ENCODE results near the gene MESP2.
A peak's percentile ranks its signal among the peaks of the same experiment; 100 is the strongest.
"Not testable (repeated sequence)": the region's sequence is repeated elsewhere in the genome, so short reads cannot be mapped to it uniquely, and the experiment has no call there.

Gene MESP2

DNA sequence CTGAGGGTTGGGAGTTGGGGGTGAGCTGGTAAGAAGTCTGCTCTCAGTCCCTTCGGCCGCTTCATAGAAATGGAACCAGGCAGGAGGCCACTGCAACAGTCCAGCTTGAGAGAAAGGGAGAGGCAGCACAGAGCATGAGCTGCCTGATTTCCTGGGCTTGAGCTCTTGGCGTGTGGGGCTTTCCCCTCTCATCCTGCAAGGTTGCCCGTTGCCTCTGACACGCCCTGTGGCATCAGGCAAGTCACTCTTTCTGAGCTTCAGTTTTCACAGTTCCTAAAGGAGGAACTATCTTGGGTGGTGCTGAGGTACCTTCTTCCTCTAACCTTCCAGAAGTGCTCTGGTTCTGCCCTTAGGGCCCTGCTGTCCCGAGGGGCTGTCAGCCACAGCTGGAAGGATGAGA lies 4.9 kb downstream of the MESP2 start:
- DNase-seq (ENCODE audit: low spot score), result no peak

DNA sequence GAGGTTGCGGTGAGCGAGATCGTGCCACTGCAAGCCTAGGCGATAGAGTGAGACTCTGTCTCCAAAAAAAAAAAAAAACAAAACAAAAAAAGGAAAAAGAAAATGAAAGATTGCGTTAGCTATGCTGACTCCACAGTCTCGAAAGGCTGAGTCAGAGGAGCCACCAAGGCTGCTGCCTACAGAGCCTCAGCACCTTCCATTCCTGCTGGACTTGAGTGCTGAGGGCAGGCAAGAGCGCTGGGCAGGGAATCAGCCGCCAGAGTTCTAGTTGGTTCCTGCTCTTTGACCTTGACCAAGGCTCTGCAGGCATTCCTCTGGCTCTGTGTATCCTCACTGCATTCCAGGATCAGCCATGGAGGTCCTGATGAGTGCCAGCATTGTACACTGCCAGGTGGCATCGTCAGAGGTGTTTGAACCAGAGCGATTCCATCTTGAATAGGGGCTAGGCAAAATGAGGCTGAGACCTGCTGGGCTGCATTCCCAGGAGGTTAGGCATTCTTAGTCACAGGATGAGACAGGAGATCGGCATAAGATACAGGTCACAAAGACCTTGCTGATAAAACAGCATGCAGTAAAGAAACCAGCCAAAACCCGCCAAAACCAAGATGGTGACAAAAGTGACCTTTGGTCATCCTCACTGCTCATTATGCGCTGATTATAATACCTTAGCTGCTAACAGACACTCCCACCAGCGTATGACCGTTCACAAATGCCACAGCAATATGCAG lies 5.9 kb downstream of the MESP2 start:
- peak; percentile 60 for DNase-seq (ENCODE audit: low spot score)

DNA sequence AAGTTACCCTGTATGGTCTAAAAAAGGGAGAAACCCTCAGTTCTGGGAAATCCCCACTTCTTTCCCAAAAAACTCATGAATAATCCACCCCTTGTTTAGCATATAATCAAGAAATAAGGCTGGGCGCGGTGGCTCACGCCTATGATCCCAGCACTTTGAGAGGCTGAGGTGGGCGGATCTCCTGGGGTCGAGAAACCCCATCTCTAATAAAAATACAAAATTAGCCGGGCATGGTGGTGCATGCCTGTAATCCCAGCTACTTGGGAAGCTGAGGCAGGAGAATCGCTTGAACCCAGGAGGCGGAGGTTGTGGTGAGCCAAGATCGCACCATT lies 6.5 kb downstream of the MESP2 start:
- not testable (repeated sequence) for DNase-seq (ENCODE audit: low spot score)

DNA sequence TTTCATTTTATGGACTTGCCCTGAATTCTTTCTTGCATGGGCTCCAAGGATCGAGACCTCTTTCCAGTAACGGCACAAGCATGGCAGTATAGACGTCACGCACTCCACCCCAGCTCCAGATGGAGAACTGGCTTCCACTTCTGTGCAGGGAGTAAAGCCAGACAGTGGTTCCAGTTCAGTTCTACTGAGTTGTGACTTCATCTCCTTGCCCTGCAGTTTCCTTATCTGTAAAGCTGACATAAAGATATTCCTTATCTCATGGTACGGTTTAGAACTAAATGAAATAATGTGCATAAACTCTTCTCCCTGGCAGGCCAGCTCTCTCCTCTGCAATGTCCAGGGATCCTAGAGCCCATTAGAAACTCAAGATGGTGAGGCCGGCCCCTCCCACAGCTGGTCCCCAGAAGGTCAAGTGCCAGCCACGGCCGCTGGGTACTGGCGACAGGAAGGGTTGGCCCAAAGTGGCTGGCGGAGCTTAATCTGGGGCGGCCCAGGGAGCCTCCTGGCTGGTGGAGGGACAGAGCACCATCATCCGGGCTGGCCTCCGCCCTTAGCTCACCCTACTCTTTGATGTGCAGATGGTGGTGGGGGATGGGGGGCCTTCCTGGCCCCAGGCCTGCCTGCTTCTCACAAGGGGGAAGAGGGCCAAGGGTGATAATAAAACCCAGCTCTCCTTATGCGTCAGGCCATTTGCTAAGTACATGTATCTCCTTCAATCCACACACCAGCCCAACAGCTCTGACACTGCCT lies 7.2 kb downstream of the MESP2 start:
- no peak for DNase-seq (ENCODE audit: low spot score)

DNA sequence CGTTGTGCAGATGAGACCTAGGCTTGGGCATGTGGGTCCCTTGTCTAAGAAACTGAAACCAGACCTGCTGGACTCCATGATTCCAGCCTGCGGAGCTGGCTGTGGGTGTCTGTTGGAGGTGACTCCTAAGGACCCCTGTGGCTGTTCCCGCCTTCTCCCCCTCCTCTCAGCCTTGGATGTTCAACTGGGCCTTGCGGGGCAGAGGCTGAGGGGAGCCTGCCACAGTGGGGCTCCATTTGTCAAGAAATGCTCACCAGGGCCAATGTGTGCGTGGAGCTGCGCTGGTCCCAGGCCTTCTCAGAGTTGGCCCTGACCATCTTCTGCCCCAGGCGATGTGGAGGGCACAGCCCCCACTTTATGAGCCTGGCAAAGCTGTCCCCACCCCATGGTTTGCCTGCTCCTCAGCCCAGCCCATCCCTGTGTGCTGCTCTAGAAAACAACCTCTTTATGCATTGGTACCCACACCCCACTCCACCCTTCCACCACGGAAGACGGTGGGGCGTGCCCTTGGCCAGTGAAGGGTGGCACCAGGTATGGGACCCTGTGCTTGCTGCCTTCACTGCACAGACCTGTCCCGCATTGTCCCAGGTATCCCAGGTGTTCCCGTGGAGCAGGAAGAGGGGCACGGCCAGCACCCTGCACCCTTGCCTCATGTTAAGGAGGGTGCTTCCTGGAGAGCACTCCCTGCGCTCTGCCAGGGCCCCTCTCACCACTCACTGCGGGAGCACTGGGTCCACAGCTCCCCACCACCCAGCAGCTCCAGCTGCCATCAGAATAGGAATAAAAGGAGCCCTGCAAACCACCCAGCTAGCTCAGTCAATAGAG lies 7.9 kb downstream of the MESP2 start:
- DNase-seq (ENCODE audit: low spot score), result no peak

DNA sequence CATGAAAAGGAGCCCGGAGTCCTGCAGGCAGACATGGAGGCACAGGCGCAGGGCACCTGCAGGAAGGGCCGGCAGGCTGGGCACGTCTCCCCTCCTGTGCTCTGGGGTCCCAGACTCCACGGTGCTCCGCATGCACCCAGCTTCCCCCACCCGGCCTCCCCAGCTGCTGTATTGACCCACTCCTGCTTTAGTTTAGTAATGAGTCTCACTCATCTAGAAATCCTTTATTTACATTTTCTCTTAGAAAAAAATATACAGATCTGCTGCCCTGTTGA lies 8.5 kb downstream of the MESP2 start:
- no peak for DNase-seq (ENCODE audit: low spot score)

DNA sequence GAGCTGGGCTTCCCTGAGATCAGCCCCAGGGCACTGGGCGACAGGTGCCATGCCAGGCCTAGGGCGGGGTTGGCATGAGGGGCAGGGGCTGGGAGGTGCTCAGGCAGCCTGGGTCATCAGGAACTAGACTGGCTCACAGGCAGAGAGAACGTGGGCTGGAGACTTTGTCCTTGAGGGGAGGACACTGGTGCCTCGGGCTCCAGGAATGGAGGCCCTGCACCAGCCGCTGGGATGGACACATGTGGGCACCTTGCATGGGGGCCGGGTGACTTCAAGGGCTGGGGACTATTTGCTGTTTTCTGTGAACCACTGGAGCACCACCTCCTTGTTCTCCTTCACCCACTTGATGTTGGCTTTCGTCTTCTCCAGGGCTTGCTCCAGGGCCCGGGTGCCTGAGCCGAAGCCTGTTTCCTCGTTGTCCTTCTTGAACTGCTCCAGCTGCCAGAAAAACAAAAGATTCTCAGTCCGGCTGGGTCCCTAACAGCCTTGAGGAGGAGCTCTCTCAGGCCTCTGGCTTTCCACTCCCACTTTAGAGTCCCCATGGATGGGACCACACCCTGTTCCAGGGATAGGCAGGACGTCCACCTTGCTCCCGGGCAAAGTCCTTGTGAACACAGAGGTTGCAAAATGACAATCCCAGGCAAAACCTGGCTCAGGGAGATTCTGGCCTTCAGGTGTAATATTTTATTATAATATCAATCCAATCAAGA lies 9.1 kb downstream of the MESP2 start:
- DNase-seq (ENCODE audit: low spot score), result no peak

- no peak for DNase-seq (ENCODE audit: low spot score)
Observed at GRCh38 chr15:89785774-89786140, 9.6 kb downstream of the MESP2 start.

DNA sequence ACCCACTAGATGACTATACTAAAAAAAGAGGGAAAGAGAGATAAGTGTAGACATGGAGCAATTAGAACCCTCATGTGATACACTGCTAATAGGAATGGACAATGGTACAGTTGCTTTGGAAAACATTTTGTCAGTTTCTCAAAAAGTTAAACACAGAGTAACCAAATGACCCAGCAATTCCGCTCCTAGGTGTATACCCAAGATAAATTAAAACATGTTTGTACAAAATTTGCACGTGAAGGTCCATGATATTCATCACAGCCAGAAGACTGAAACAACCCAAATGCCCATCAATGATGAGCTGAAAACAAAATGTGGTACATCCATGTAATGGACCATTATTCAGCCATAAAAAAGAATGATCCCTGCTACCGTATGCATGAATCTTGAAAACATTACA lies 11.8 kb downstream of the MESP2 start:
- DNase-seq (ENCODE audit: low spot score), result no peak

DNA sequence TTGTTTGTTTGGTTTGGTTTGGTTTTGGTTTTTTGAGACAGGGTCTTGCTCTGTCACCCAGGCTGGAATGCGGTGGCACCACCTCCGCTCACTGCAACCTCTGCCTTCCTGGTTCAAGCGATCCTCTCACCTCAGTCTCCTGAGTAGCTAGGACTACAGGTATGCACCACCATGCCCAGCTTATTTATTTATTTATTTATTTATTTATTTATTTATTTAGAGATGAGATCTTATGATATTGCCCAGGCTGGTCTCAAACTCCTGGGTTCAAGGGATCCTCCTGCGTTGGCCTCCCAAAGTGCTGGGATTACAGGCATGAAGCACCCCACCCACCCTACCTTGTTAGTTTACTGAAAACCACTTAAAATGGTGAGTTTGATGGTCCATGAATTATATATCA lies 12.5 kb downstream of the MESP2 start:
- DNase-seq (ENCODE audit: low spot score), result not testable (repeated sequence)

- DNase-seq (ENCODE audit: low spot score), result no peak
Observed at GRCh38 chr15:89790206-89790605, 14.1 kb downstream of the MESP2 start.

DNA sequence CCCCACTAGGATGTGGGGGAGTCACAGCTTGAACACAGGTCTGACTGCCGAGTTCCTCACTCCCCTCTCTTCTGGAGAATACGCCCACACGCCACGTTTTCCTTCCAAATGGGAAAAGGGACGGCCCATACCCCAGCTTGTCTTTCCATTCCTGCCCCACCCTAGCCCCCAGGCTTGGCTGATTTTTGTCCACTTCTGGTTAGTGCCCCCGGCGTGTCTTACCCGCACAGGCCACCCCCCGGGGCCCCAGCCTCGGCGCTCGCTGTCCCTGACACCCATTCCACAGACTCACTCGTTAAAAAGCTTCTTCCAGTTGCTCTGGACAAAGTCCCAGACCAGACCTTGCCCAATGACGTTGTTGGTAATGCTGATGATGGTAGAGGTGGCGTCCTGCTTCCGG lies 14.5 kb downstream of the MESP2 start:
- DNase-seq (ENCODE audit: low spot score), result no peak

- no peak for DNase-seq (ENCODE audit: low spot score)
Observed at GRCh38 chr15:89792106-89792805, 16.1 kb downstream of the MESP2 start.

- DNase-seq (ENCODE audit: low spot score), result no peak
Observed at GRCh38 chr15:89794627-89795241, 18.6 kb downstream of the MESP2 start.

DNA sequence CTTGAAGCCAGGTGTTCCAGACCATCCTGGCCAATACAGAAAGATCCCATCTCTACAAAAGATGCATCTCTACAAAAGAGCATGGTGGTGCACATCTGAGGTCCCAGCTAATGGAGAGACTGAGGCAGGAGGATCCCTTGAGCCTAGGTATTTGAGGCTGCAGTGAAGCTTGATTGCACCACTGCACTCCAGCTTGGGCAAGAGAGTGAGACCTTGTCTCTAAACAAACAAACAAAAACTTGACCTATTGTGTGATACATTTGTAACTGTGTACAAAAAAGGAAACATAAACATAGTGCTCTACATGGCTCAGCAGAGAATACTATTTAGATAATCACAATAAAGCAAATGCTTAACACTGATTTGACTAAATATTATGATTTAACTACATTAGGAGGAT lies 19.9 kb downstream of the MESP2 start:
- DNase-seq (ENCODE audit: low spot score), result no peak

DNA sequence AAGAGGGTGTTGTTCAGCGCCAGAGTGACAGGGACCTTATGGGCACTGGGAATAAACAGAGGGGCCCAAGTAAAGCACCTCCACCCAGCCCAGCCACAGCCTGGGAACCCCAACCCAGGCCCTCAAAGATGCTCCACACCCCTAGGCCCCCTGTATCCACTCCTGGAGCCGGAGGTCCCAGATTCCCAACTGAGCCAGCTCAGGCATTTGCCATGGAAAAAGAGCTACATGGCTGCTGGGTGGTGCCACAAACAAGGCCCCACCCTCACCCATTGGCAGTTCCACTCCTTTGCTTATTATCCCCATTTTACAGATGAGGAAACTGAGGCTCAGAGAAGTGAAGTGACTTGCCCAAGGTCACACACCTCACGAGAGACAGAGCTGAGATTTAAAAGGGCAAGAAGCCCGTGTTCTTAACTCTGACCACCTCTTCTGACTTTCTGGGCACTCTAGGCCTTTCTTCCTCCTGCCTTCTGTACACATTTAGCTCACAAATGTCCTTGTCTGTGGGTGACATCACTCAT lies 21.6 kb downstream of the MESP2 start:
- no peak for DNase-seq (ENCODE audit: low spot score)

GRCh38 chr15:89799011-89799911 lies 23.1 kb downstream of the MESP2 start:
- DNase-seq (ENCODE audit: low spot score), result no peak

- DNase-seq (ENCODE audit: low spot score), result no peak
Observed at GRCh38 chr15:89799918-89800498, 23.9 kb downstream of the MESP2 start.

DNA sequence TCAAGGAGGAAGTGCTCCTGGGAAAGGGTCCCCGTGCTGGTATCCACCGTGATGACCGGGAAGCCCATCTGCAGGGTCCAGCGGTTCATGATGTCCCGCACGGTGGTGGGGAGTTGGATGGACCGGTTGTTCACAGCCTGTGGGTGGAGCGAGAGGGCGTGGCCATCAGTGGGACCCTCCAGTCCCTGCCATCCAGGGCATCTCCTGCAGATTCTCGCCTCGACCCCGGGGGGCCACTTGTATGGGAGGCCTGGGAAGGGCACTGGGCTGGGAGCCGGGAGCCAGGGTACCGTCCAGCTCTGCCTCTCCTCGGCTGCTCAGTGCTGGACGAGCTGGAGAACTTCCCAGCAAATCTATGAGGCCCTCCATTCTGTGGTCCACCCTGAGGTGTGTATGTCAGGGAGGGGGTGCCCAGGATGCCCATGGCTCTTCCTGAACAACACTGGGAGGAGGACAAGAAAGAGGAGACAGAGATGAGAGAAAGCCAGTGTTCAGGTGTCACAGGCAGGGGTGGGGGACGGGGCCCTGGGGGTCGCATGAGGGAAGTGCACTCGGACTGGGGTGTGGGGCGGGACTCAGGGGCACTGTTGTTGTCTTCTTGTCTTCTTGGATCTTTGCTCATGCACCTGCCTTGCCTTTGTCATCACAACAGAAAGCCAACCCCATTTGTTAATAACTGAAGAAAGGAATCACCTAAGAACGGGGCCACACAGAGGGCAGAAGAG lies 25.5 kb downstream of the MESP2 start:
- DNase-seq (ENCODE audit: low spot score), result no peak
